HEK293 (cell line): Measurements from ENCODE around the gene FAM168A.

Experiments
- ZNF610 ChIP-seq: fragments of 450-650 bp; formaldehyde crosslinking; IDR thresholded peaks from 2 replicates; pipeline ENCODE4 v1.5.1; 2016; ENCODE audit warnings: missing biosample characterization, missing genetic modification characterization, borderline replicate concordance
- TF ChIP-seq, protein P1 (sequence below): fragments of 450-650 bp; formaldehyde crosslinking; IDR thresholded peaks from 2 replicates; pipeline ENCODE4 v1.5.1; 2016; ENCODE audit warnings: missing biosample characterization, missing genetic modification characterization
- TF ChIP-seq, protein P2 (sequence below): fragments of 450-650 bp; IDR thresholded peaks from 2 replicates; pipeline ENCODE4 v1.5.1; 2018; ENCODE audit warnings: missing biosample characterization, mild to moderate bottlenecking, missing genetic modification characterization

DNA sequence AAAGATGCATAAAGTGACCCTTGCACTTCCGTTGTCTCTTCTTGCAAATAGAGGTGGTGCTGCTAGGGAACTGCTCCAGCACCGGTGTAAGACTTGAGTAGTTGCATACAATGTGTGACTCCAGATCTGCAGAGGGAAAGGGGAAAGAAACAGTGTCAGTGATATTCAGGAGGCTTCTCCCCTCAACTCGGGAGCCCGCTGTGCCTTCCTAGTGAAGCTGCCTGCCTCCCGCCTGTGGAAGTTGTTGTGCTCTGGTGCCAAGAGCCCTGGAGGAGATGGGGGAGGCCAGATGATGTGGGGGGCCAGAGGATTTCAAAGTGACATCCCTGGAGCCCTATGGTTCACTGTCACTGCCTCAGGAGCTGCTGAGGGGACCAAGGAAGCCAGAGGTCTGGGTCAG, 191.3 kb downstream of the FAM168A start:
- TF ChIP-seq, protein P1, sequence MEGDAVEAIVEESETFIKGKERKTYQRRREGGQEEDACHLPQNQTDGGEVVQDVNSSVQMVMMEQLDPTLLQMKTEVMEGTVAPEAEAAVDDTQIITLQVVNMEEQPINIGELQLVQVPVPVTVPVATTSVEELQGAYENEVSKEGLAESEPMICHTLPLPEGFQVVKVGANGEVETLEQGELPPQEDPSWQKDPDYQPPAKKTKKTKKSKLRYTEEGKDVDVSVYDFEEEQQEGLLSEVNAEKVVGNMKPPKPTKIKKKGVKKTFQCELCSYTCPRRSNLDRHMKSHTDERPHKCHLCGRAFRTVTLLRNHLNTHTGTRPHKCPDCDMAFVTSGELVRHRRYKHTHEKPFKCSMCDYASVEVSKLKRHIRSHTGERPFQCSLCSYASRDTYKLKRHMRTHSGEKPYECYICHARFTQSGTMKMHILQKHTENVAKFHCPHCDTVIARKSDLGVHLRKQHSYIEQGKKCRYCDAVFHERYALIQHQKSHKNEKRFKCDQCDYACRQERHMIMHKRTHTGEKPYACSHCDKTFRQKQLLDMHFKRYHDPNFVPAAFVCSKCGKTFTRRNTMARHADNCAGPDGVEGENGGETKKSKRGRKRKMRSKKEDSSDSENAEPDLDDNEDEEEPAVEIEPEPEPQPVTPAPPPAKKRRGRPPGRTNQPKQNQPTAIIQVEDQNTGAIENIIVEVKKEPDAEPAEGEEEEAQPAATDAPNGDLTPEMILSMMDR (tag by site-specific recombination), result no peak
- no peak for TF ChIP-seq ZNF610 (tag by site-specific recombination)
- TF ChIP-seq, protein P2, sequence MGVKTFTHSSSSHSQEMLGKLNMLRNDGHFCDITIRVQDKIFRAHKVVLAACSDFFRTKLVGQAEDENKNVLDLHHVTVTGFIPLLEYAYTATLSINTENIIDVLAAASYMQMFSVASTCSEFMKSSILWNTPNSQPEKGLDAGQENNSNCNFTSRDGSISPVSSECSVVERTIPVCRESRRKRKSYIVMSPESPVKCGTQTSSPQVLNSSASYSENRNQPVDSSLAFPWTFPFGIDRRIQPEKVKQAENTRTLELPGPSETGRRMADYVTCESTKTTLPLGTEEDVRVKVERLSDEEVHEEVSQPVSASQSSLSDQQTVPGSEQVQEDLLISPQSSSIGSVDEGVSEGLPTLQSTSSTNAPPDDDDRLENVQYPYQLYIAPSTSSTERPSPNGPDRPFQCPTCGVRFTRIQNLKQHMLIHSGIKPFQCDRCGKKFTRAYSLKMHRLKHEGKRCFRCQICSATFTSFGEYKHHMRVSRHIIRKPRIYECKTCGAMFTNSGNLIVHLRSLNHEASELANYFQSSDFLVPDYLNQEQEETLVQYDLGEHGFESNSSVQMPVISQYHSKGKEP (tag by site-specific recombination), result no peak
